Stimulated activated CD8-positive, alpha-beta memory T cell treated with anti-CD3 and anti-CD28 coated beads, Interleukin-4, amount 100 ng/mL, for 24 hours (primary cell): ENCODE measurements around the gene NAP1L4.
"Not testable (repeated sequence)": the region's sequence is repeated elsewhere in the genome, so short reads cannot be mapped to it uniquely, and the experiment has no call there.

Experiments used
- DNase-seq: peaks from one replicate; pipeline ENCODE4 v3.0.0-alpha.2; 2020; ENCODE audit warnings: low read depth

The NAP1L4 gene

GRCh38 chr11:2958251-2958650 is 33.9 kb downstream of the NAP1L4 start:
- DNase-seq = no peak

GRCh38 chr11:2955906-2956476 is 36.1 kb downstream of the NAP1L4 start:
- DNase-seq = no peak

GRCh38 chr11:2954263-2954662 is 37.9 kb downstream of the NAP1L4 start:
- DNase-seq = no peak

GRCh38 chr11:2952290-2952689 is 39.8 kb downstream of the NAP1L4 start:
- no peak for DNase-seq

GRCh38 chr11:2951231-2952110 is 40.7 kb downstream of the NAP1L4 start:
- DNase-seq = no peak

- DNase-seq = no peak
Observed at GRCh38 chr11:2950825-2951224, 41.3 kb downstream of the NAP1L4 start.

GRCh38 chr11:2949920-2950319 is 42.2 kb downstream of the NAP1L4 start:
- DNase-seq = no peak

GRCh38 chr11:2947744-2948143 is 44.4 kb downstream of the NAP1L4 start:
- DNase-seq = no peak

- no peak for DNase-seq
Observed at GRCh38 chr11:2945757-2946287, 46.3 kb downstream of the NAP1L4 start.

GRCh38 chr11:2945031-2945756 is 46.9 kb downstream of the NAP1L4 start:
- no peak for DNase-seq

GRCh38 chr11:2944530-2944929 is 47.6 kb downstream of the NAP1L4 start:
- no peak for DNase-seq

- no peak for DNase-seq
Observed at GRCh38 chr11:2943711-2944118, 48.4 kb downstream of the NAP1L4 start.

- DNase-seq = no peak
Observed at GRCh38 chr11:2942872-2943710, 49.0 kb downstream of the NAP1L4 start.

- no peak for DNase-seq
Observed at GRCh38 chr11:2942447-2942846, 49.7 kb downstream of the NAP1L4 start.

GRCh38 chr11:2940921-2941821 is 51.0 kb downstream of the NAP1L4 start:
- DNase-seq = no peak

GRCh38 chr11:2940147-2940920 is 51.8 kb downstream of the NAP1L4 start:
- DNase-seq = no peak

- DNase-seq = not testable (repeated sequence)
Observed at GRCh38 chr11:2938458-2939418, 53.4 kb downstream of the NAP1L4 start.

- not testable (repeated sequence) for DNase-seq
Observed at GRCh38 chr11:2937641-2938457, 54.3 kb downstream of the NAP1L4 start.
